Daoy (cell line): Measurements from ENCODE around the gene TAOK3. TPM values are rescaled to one million over a fixed set of nuclear protein-coding genes. Genes with fewer than 3 reads are reported as not detected.
"Not testable (repeated sequence)": the region's sequence is repeated elsewhere in the genome, so short reads cannot be mapped to it uniquely, and the experiment has no call there.

Source experiments
- DNase-seq: peaks from one replicate; pipeline ENCODE4 v3.0.0-alpha.2; 2015; ENCODE audit warnings: low read depth
- total RNA-seq: library from RNA; depleted of rRNA; stranded (reverse); fragments of >200 nt; shearing (Covaris generic); gene quantifications from 2 replicates; pipeline ENCODE4 v1.2.3, GENCODE V29; 2014; rRNA removed

Gene TAOK3
- 12.9 and 15.3 TPM in 2 replicates for total RNA-seq

DNA sequence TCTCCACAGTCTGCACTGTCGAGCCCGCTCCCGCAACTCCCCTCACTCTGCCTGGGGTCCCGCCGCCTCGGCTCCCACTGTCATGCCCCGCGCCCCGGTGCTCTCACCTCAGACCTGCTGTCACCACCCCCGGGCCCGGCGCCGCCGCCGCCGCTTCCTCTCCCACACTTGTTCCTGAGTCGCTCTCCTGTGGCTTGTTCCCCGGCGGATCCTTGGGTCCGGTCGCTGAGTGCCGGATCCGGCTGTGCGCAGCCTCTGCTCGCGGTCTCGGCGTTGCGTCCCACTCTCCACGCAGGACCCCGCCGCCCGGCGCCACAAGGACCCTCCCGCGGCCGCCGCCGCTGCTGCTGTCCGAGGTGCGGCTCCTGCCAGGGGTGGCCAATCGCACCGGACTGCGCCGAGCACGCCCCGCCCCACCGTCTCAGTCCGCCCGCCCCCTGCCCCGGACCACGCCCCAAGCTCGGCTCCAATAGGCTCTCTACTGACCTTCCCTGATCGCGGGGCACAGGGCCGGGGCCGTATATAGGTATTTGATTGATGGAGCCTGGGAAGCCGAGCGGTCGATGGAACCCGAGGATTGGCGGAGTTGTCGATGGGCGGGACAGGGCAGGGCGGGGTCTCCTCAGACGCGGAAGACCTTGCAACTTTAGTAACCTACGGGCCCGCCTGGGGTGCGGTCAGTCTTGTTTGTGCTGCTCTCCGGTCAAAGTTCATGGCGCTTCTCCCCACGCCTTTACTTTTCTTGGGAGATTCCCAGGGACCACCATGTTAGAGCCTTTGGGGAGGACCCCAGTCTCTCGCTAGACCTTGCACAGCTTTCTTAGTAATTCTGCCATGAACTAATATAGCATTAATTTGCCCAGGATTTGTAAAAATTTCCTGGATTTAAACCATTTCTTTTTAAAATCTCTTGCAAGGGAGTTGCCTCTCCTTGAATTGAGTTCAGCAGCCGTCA is at the start of gene TAOK3:
Gene TAOK3 (minus strand): TSS at position 367 of the 955 bp plus-strand sequence. CDS start 117,340 bp downstream, outside the sequence.
- peak; percentile 98 for DNase-seq

DNA sequence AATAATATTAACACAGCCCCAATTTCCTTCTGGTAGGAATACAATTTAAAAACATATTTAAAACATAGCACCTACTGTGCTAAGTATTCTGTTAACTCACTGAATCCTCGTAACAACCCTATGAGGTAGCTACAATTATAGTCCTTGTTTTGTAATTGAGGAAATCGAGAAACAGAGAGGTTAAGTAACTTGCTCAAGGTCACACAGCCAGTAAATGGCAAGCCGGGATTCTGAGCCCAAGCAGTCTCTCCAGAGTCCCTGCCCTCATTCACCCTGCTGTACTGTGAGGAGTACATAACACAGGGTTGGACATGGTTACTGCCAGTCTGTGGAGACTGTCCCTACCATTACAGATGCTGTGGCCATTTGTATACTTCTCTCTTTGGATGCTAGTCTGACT is 48.0 kb upstream of the TAOK3 start:
- DNase-seq = no peak

DNA sequence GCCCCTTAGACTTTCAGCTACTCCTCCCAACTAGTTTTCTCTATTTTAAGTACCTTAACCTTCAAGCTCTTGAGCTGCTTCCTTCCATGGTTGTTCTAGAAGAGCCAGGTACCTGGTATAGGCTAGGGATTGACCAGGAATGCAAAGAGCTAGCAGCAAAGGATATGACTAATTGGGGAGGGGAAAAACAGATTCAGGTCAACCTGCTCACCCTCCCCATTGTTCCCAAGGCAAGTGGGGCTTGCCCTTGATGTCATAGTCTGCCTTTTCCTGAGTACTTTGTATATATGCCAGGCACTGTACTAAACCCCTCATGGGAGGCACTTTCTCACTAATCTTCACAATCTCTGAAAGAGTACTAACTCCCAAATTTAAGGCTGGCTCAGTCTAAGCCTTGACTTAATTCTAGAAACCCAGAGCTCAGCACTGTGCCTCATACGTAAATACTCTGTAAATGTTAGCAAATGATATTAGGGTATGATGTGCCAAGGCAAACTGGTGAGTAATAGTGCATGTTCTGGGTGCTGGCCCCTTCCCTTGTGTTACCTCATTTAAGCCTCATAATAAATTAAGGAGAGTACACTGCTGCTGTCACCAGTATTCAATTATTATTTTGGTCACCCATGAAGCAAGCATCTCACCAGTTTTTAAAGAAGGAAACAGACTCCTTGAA is 45.8 kb upstream of the TAOK3 start:
- DNase-seq = peak; percentile 33

DNA sequence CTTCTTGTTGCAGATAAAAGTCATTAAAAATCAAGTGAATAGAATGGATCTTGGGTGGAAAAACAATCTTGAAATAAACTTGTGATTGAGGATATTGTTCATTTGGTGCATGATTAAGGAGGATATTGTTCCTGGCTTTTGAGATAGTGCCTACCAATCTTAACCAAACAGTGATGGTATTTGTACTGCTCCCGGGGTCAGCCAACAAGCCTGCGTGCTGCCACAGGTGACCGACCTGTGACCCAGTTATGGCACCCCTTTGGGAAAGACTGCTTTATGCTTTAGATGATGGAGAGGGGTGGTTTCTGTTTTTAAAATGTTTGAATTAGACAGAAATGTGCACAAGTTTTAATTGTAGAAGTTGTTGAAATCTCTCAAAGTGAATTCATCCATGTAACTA is 45.2 kb upstream of the TAOK3 start:
- DNase-seq = no peak

DNA sequence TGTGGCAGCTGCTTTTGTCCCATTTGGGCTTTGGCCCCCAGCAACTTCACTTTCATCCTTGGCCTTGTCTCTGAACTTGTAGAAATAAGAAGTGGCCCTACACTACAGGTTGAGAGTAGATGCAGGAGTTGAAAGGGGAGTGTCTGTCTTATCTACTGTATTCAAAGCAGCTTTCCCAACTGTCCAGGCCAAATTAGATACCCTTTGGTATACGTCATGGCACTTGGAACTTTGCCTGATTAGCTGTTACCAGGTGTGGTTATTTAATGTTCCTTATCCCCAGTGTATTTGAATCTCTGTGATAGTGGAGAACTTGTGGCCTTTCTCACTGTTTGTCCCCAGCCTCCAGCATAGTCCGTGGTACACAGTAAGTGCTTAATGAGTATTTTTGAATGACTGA is 37.1 kb upstream of the TAOK3 start:
- DNase-seq = no peak

DNA sequence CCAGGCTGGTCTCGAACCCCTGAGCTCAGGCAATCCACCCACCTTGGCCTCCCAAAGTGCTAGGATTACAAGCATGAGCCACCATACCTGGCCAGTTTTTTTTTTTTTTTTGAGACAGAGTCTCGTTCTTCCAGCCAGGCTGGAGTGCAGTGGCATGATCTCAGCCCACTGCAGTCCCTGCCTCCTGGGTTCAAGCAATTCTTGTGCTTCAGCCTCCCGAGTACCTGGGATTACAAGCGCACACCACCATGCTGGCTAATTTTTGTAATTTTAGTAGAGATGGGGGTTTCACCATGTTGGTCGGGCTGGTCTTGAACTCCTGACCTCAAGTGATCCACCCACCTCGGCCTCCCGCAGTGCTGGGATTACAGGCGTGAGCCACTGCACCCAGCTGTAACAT is 35.5 kb upstream of the TAOK3 start:
- DNase-seq = not testable (repeated sequence)

DNA sequence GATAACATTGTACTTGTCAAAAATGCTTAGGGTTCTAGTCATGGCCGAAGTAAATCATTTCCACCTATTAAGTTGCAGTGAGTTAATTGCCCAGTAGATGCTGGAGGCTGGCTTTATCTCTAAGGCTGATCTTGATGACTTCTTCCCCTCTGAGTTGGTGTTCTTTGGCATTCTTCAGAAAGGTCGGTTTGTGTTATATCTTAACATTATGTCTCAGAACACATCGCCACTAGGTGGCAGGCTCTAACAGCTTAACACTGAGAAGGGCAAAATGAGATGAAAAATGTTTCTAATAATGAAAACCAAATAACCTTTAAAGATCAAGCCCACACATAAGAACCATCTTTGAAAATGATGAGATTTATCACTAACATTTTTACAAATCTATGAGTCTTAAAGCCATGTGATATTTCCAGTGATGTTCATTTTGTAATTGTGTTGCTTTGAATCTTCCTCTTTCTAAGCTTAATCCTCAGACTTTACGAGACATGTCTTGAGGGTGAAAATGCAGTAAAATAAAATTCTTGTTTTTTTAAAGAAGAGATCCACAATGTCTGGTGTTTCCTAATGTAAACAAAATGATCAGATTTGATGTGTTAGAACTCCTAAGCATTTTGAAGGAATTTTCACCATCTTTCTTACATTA is 32.3 kb upstream of the TAOK3 start:
- DNase-seq = peak; percentile 54

DNA sequence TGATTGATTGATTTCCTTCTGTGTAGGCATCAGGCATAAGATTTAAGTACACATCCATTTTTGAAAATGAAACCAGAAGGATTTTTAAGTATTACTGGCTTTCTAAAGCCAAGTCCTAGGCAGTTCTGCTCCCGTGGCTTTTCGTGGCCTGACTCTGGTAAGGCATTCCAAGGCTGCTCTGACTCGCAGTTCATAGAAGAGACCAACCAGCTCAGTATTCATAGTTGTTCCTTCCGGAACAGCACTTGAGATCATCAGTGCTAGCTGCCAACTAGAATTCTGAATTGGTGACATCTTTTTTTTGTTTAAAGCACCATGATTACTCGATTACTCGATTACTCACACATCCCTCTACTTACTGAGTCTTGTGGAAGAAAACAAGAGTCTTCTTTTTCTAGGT is 29.5 kb upstream of the TAOK3 start:
- DNase-seq = no peak

DNA sequence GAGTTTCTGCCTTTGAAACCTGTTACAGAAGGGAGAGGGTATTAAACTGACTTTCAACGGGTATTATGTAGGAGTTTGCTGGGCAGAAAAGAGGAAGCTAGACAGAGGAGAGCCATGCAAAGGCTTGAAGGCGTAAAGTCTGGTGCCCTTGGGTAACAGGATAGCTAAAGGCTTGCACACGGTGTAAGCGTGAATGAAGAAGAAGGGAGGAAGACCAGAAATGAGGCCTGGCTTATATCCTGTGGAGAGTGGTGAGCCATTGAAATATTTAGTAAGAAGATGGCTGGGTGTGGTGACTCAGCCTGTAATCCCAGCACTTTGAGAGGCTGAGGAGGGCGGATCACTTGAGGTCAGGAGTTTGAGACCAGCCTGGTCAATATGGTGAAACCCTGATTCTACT is 26.2 kb upstream of the TAOK3 start:
- no peak for DNase-seq

DNA sequence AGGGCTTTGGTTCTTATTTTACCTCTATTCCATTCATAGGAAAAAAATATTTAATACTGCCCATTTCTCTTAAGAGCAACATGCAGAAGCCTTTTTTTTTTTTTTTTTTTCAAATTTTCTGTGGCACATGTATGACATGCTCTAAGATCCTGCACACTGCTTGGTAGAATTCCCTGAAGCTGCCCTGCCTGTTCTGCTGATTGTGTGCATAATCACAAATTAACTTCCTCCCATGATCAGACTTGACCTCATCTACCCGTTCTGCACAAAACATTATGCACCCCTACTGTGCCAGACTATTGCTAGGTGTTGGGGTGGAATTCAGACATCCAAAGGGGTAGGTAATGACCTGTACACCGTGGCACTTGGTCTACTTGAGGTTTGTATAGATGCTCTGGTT is 25.8 kb upstream of the TAOK3 start:
- no peak for DNase-seq

DNA sequence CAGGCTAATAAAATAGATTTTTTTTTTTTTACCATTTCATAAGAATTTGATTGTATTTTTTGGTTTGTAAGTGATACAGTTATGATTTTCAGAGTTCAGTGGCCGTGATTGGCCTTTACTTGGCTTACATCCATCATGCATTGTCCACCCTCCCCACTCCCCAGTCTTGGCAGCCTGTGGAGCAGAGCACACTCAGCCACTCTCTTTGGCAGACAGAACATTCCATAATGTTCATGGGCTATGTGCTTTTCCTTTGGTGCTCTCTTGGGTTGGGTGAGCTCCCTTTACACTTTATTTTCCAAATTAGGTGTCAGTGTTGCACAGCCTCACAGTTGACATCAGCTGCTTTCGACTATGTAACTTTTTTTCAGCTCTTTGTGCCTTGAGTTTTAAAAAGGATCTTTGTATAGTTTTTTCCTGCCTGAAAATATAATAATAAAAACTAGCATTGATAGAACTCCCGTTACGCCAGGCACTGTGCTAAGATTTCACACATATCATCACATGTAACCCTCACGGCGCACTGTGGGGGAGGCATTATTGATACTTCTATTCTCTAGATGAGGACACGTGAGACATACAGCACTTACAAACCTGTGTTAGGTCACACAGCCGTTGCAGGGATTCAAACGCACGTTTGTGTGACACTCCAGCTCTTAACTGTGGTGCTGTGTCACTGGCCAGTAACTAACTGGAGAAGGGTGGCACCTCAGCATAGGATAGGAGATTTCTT is 25.2 kb upstream of the TAOK3 start:
- DNase-seq = no peak

DNA sequence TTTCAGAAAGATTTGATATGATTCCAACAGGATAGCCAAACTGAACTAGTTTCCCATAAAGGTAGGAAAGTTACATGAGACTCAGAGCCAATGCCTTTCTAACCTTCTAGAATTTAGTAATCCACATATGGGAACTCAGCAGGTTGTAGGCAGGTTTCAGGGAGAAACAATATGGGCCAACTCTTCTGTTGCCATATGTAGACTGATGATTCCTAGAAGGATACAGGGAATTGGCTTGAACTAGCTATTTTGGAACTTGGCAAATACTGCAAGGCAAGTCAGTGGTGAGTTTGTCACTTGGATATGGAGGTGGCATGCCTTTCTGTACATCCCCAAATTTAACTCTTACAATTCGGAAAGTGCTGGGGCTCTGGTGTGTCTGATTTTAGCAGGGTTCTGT is 19.1 kb upstream of the TAOK3 start:
- DNase-seq = no peak

DNA sequence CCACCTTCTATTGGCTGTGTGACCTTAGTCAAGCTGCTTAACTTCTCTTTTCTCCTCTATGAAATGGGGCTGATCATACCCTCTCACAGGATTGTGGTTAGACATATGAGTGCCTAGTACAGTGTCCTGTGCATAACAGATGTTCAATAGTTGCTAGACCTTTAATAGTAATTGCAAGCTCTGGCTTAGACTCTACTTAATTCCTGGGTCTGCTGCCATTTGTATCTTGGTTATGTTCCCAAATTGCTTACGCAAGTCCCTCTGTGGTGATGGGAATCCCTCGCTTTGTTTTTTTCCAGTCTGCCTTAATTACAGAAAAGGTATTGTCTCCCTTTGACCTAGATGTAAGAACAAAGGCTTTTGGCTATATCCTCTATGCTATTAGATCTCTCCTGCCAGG is 18.7 kb upstream of the TAOK3 start:
- no peak for DNase-seq

DNA sequence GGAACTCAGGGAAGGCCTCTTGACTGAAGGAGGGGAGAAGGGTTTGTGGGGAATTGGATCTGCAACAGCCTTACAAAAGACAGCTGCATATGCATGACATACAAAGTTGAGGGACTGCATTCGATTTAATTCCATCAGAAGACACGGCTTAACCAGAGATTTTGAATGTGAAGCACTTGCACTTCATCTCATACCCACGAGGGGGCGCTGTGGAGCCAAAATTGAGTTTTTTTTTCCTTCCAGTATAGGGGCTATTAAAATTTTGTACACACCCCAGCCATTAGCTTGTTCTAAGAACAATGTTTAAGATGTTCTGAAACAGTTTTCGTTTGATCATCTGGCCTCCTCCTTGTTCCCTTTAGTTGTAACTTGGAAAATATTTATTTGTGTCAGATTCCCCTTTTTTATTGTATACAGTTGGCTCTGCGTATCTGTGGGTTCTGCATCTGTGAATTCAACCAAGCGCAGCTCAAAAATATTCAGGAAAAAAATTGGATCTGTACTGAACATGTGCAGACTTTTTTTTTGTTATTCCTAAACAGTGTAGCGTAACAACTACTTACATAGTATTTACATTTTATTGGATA is 5.3 kb upstream of the TAOK3 start:
- DNase-seq = peak; percentile 49

DNA sequence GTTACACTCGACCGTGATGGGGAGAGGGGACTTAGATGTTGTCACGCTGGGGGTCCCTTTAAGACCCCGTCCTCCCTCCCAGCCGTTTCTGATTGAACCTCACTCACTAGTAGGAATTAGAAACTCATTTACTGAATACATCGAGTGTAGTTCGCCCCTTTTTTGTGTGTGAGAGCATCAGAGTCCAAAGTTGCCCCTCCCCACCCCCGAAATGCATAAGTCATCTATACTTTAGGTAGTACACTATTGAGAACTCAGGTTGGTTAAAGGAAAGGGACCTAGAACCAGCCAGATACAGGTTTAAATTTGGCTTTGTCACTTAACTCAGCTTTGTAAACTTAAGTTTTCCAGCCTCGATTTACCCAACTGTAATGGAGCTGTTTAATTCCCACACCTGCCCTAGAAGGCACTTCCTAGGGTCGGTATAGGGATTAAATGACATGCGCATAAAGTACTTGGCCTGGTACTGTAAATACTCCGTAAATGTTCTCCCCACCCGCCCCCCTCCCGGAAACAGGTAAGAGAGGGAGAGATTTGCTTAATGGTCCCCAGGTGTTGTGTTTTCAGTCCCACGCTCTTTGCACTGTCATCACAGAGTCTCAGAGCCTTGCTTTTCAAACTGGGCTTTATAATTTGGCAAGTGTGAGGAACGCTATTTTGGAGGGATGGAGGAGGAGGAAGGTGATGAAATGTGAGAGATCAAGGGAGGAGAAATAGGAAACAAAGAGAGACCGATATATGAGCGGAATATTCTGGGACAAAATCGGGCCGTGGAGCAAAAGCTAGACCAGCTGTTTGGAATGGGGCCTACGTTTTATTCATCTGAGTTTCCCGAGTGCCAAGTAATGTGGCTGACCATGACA is 4.5 kb upstream of the TAOK3 start:
- no peak for DNase-seq

DNA sequence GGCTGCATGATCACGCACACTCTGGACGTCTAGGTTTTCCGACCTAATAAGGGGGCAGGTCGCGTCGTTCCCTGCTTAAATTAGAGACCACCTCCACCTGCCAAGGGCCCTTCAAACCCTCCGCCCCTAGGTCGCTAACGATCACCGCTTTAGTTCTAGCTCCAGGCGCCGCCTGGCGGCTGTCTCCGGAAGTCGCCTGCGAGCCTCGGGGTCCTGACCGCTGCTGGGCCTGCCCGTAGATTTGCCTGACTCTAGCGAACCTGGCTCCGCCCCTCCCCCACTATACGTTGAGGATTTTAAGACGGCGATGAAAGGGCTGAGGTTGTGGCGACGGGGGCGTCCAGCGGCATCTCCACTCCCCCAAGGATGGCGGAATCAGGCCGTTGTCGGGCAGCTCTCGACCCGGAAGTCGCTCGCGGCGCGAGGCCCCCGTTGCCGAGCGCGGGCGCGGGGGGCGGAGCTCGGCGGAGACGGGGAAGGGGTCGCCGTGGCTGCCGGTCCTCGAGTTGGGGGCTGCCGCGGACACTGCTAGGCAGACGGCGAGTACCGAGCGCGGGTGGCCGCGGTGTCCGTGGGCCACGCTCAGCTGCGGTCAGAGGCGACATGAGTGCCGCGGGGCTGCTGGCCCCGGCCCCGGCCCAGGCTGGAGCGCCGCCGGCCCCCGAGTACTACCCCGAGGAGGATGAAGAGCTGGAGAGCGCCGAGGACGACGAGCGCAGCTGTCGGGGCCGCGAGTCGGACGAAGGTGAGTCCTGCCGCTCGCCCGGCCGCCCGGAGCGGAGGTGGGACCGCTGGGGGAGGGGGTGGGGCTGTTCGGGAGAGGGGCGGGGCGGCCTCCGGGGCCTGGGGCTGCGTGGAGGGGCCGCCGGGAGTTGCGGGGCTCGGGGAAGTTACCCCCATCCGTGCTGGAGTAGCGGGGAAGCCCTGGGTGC is 3.6 kb upstream of the TAOK3 start, which contains the start of gene SUDS3:
Gene SUDS3 (plus strand): TSS at position 467 of the 932 bp plus-strand sequence. CDS start 137 bp downstream, at position 604.
- DNase-seq = peak; percentile 81

DNA sequence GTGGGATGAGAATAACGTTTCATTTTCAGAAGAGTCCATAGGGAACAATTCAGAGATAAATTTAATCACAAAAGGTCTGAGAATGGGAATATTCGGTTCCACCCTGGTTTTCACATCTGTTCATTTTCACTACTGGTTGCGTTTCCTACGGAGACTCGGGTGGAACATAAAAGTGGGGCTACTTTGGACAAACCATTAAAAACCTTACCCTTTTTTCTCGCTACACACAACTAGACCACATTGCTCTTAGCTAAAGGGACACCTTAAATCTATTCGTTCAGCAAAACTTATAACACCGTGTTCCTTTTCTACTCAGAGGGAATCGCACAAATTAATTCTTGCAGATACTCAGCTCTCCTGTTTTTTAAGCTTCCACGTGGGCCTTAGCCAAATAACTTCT is 2.6 kb upstream of the TAOK3 start:
- DNase-seq = no peak

DNA sequence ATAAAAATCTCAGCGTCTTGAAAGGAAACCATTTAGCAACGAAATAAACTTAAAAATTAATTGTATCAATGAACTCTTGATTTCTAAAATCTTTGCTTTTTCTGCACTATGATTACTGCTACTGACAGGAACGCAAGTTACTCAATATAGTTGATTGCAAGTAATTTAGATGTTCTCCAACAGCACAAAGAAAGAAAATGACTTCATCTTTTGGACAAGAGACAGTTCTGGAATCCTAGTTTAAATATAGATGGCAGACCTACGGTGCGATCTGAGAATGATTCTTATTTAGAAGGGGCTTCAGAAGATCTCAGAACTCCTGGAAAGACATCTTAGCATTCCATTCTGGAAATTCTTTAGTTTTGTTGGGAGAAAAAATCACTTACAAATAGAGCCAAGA is 2.2 kb upstream of the TAOK3 start:
- no peak for DNase-seq

DNA sequence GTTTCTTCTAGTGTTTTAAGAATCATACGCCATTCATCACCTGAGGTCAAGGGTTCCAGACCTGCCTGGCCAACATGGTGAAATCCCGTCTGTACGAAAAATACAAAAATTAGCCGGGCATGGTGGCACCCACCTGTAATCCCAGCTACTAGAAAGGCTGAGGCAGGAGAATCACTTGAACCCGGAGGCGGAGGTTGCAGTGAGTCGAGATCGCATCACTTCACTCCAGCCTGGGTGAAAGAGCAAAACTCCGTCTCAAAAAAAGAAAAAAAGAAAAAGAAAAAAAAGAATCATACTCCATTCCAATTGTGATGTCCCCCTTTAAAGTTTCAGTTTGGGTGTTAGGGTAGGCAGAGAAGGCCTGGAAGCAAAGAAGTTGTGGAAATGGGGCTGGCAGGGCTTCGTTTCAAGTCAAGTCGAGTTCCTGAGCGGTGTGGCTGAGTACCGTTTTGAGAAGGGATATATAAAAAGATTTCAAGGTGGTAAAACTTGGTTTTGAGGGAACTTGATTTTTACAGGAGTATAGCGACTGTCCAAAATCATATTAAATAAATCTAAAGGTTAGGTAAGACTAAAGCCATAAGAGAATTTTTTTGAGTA is 1.5 kb upstream of the TAOK3 start:
- DNase-seq = no peak
